K562 (cell line): ENCODE data around the gene SLC2A8. TPM values are rescaled to one million over a fixed set of nuclear protein-coding genes. Genes with fewer than 3 reads are reported as not detected.
A peak's percentile ranks its signal among the peaks of the same experiment; 100 is the strongest.

Experiments used
- ARID4B ChIP-seq: sonication (generic); formaldehyde crosslinking; IDR thresholded peaks from 2 replicates; pipeline ENCODE4 v1.8.0; 2022; ENCODE audit warnings: mild to moderate bottlenecking, missing genetic modification reagents
- CBX5 ChIP-seq: IDR thresholded peaks from 2 replicates; pipeline ENCODE4 v1.6.1; 2014; ENCODE audit warnings: low read depth, borderline replicate concordance
- FOXA3 ChIP-seq, 2 experiments: fragments of 450-650 bp in 1 of 2; sonication (generic) in 1 of 2; formaldehyde crosslinking; IDR thresholded peaks in 1 of 2; conservative IDR thresholded peaks in 1 of 2; 2 replicates each; pipeline versions ENCODE4 v1.4.0 to v1.8.0; 2020 to 2022; ENCODE audit warnings: mild to moderate bottlenecking in 2 of 2, missing genetic modification reagents in 1 of 2
- HOXB6 ChIP-seq: fragments of 250-450 bp; sonication (Bioruptor Pico); IDR thresholded peaks from 2 replicates; pipeline ENCODE4 v1.5.1; 2022; ENCODE audit warnings: mild to moderate bottlenecking, borderline replicate concordance
- KHSRP ChIP-seq: fragments of 450-650 bp; IDR thresholded peaks from 2 replicates; pipeline ENCODE4 v1.6.1; 2017
- LARP7 ChIP-seq: fragments of 450-650 bp; IDR thresholded peaks from 2 replicates; pipeline ENCODE4 v1.6.1; 2016
- MEF2D ChIP-seq: conservative IDR thresholded peaks from 2 replicates; pipeline ENCODE4 v1.6.1; 2016; ENCODE audit warnings: low read depth, missing genetic modification characterization, missing compliant biosample characterization
- MTA1 ChIP-seq: fragments of 450-650 bp; IDR thresholded peaks from 2 replicates; pipeline ENCODE4 v1.6.1; 2017; ENCODE audit warnings: borderline replicate concordance
- MYC ChIP-seq, 2 experiments: fragments of 250-450 bp in 1 of 2; sonication (Bioruptor Pico) in 1 of 2; IDR thresholded peaks; 2 replicates each; pipeline versions ENCODE4 v1.5.1 to v1.6.1; 2012 to 2021; ENCODE audit warnings: low read depth in 2 of 2, borderline replicate concordance in 1 of 2, improper control_type of control experiment in 1 of 2, low read length in 1 of 2, mild to moderate bottlenecking in 1 of 2, moderate library complexity in 1 of 2
- NCOA2 ChIP-seq, 2 experiments: fragments of 450-650 bp; IDR thresholded peaks; 2 replicates each; pipeline ENCODE4 v1.6.1; 2018; ENCODE audit warnings: mild to moderate bottlenecking in 2 of 2, moderate library complexity in 1 of 2; ENCODE audit not compliant: partially characterized antibody in 2 of 2
- PHF8 ChIP-seq: fragments of 200-600 bp; sonication (generic); IDR thresholded peaks from 2 replicates; pipeline ENCODE4 v1.6.1; 2012; ENCODE audit warnings: mixed run types, mild to moderate bottlenecking, inconsistent platforms, low read length, moderate library complexity, borderline replicate concordance
- RBM25 ChIP-seq: fragments of 200-400 bp; formaldehyde crosslinking; IDR thresholded peaks from 2 replicates; pipeline ENCODE4 v1.6.1; 2018; ENCODE audit warnings: low read length, low read depth, moderate library complexity; ENCODE audit not compliant: severe bottlenecking
- SP2 ChIP-seq: IDR thresholded peaks from 2 replicates; pipeline ENCODE4 v1.6.1; 2011; ENCODE audit warnings: mild to moderate bottlenecking, low read depth, low read length, moderate library complexity; ENCODE audit not compliant: poor library complexity, severe bottlenecking; ENCODE audit errors: extremely low read depth
- ZBED1 ChIP-seq: IDR thresholded peaks from 2 replicates; pipeline ENCODE4 v1.6.1; 2014
- ZBTB11 ChIP-seq, 3 experiments: fragments of 200-800 bp in 1 of 3; fragments of 250-450 bp in 1 of 3; fragments of 450-650 bp in 1 of 3; sonication (Bioruptor Pico) in 1 of 3; sonication (Bioruptor generic) in 1 of 3; formaldehyde crosslinking in 1 of 3; IDR thresholded peaks; 2 replicates each; pipeline versions ENCODE4 v1.6.1 to v1.8.0; 2016 to 2022; ENCODE audit warnings: mild to moderate bottlenecking in 2 of 3, missing genetic modification characterization in 2 of 3, missing compliant biosample characterization in 1 of 3, moderate library complexity in 1 of 3
- ZNF121 ChIP-seq: sonication (generic); formaldehyde crosslinking; conservative IDR thresholded peaks from 2 replicates; pipeline ENCODE4 v1.8.0; 2022; ENCODE audit warnings: missing genetic modification reagents
- ZNF239 ChIP-seq: fragments of 250-450 bp; sonication (Bioruptor Pico); IDR thresholded peaks from 2 replicates; pipeline ENCODE4 v1.4.0; 2020; ENCODE audit warnings: mild to moderate bottlenecking
- ZNF347 ChIP-seq: fragments of 450-650 bp; formaldehyde crosslinking; IDR thresholded peaks from 2 replicates; pipeline ENCODE4 v1.4.0; 2020; ENCODE audit warnings: low read depth, mild to moderate bottlenecking, moderate library complexity
- ZNF644 ChIP-seq: fragments of 200-800 bp; sonication (Bioruptor generic); IDR thresholded peaks from 2 replicates; pipeline ENCODE4 v1.6.1; 2016; ENCODE audit warnings: low read depth, missing genetic modification characterization, missing compliant biosample characterization
- ZNF79 ChIP-seq: fragments of 250-450 bp; sonication (Bioruptor Pico); IDR thresholded peaks from 2 replicates; pipeline ENCODE4 v1.4.0; 2020; ENCODE audit warnings: low read depth, mild to moderate bottlenecking, moderate library complexity
- polyA plus RNA-seq, 8 experiments: library from polyadenylated mRNA; depleted of rRNA in 4 of 8; stranded (reverse) in 5 of 8; unstranded in 3 of 8; fragments of >200 nt; fragmentation: Nextera tagmentation in 2 of 8; fragmentation: Illumina TruSeq in 1 of 8; extraction: Ambion mirVana in 2 of 8; extraction: Trizol in 1 of 8; gene quantifications; 2 replicates each; pipeline versions ENCODE4 v1.2.1 to v1.2.3, GENCODE V29; 2011 to 2014; ENCODE audit warnings: inconsistent platforms in 1 of 8, missing spikeins in 1 of 8
- total RNA-seq, 7 experiments: library from RNA; depleted of rRNA in 6 of 7; stranded (reverse); fragments of >200 nt in 6 of 7; fragmentation: Illumina TruSeq in 2 of 7; extraction: Trizol in 2 of 7; gene quantifications; 2 replicates each; pipeline versions ENCODE4 v1.2.1 to v1.2.3, GENCODE V29; 2011 to 2021; ENCODE audit warnings: low replicate concordance in 1 of 7

Gene SLC2A8
- total and polyA plus RNA-seq, 9 of the 15 experiments (the other 6 are each of a cell fraction or from before 2014, with no cell fraction given), result 0.13 to 12.9 (median 5.2) TPM

GRCh38 chr9:127388037-127388855, 8.7 kb upstream of the SLC2A8 start (continued):
- TF ChIP-seq ZBTB11 (CRISPR knock-in tag; IDR thresholded peaks at IDR 0.05) (no peak), PHF8 (no peak), MTA1 (no peak), HOXB6 (no peak), MYC (IDR thresholded peaks at IDR 0.05; ENCODE audit: low read depth, low read length) (0 out of 2 replicates have a peak, but pooled peaks have one; percentile 34), MYC (CRISPR knock-in tag; IDR thresholded peaks at IDR 0.05; ENCODE audit: borderline replicate concordance, low read depth) (no peak), ZNF239 (CRISPR knock-in tag) (no peak), ZNF644 (tag) (no peak), RBM25 (no peak), MEF2D (tag) (no peak), ZBED1 (no peak), KHSRP (no peak), ARID4B (no peak), ZNF79 (CRISPR knock-in tag) (no peak), ZNF347 (CRISPR knock-in tag) (no peak), FOXA3 (CRISPR knock-in tag; conservative IDR thresholded peaks at IDR 0.05 in 1 of 2, IDR thresholded peaks at IDR 0.05 in 1 of 2) (no peak), ZNF121 (no peak), SP2 (no peak), LARP7 (no peak), CBX5 (no peak), NCOA2 (IDR thresholded peaks at IDR 0.05; ENCODE audit: partially characterized antibody in 2 of 2) (no peak)
